Thyroid gland (tissue), 4 donors: ENCODE results near the gene BANP.

ENCODE experiments used
- POLR2A ChIP-seq, 2 donors: fragments of 450-650 bp; IDR thresholded peaks; one replicate each; pipeline ENCODE4 v1.6.1; 2017; ENCODE audit warnings: antibody characterized with exemption in 2 of 2, mild to moderate bottlenecking in 2 of 2, moderate library complexity in 1 of 2
- TF ChIP-seq, protein P1 (sequence below), 6 experiments: fragments of 200-600 bp in 3 of 6; fragments of 450-650 bp in 3 of 6; sonication (generic) in 3 of 6; IDR thresholded peaks; one replicate each; pipeline ENCODE4 v1.5.1; 2016 to 2019; ENCODE audit warnings: antibody characterized with exemption in 6 of 6, mild to moderate bottlenecking in 2 of 6, inconsistent platforms in 1 of 6, moderate library complexity in 1 of 6

DNA sequence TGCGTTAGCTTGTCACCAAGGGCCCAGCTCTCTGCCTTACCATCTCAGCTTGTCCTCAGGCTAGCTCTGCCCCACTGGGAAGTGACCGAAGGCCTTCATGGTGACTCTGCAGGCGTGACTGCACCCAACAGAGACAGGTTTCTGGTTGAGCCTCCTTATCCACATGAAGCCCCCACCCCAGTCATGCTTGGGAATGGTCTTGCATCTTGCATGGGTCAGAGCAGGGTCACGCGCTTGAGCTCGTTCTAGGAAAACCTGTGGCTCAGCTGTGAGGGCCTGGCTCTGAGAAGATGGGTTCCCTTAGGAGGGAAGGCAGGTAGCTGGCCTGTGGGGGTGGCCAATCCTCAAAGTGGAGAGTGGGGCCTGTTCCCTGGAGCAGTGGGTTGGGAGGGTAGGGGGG is 122.8 kb downstream of the BANP start:
- TF ChIP-seq, protein P1, sequence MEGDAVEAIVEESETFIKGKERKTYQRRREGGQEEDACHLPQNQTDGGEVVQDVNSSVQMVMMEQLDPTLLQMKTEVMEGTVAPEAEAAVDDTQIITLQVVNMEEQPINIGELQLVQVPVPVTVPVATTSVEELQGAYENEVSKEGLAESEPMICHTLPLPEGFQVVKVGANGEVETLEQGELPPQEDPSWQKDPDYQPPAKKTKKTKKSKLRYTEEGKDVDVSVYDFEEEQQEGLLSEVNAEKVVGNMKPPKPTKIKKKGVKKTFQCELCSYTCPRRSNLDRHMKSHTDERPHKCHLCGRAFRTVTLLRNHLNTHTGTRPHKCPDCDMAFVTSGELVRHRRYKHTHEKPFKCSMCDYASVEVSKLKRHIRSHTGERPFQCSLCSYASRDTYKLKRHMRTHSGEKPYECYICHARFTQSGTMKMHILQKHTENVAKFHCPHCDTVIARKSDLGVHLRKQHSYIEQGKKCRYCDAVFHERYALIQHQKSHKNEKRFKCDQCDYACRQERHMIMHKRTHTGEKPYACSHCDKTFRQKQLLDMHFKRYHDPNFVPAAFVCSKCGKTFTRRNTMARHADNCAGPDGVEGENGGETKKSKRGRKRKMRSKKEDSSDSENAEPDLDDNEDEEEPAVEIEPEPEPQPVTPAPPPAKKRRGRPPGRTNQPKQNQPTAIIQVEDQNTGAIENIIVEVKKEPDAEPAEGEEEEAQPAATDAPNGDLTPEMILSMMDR (IDR thresholded peaks at IDR 0.05), result no peak
- TF ChIP-seq POLR2A (IDR thresholded peaks at IDR 0.05), result no peak
